CD14-positive monocyte (primary cell): ENCODE results near the gene AIFM3. TPM values are rescaled to one million over a fixed set of nuclear protein-coding genes. Genes with fewer than 3 reads are reported as not detected.

Experiments
- DNase-seq, 3 donors: peaks; one replicate each; pipeline ENCODE4 v3.0.0-alpha.2; 2011 to 2022
- H2AFZ ChIP-seq: 2 replicates; pipeline ENCODE4 v1.6.0; 2012; ENCODE audit warnings: mild to moderate bottlenecking, low read depth, low read length, inconsistent platforms; ENCODE audit not compliant: insufficient read depth, poor library complexity, severe bottlenecking
- H3K27ac ChIP-seq, 2 donors: 1 replicate in 1 of 2; 2 replicates in 1 of 2; pipeline ENCODE4 v1.5.1; 2012 to 2013; ENCODE audit warnings: low read length in 2 of 2, control low read depth in 1 of 2, inconsistent platforms in 1 of 2, low read depth in 1 of 2, mild to moderate bottlenecking in 1 of 2
- H3K27me3 ChIP-seq, 2 donors: one replicate each; pipeline versions ENCODE4 v1.6.0 to v1.6.1; 2011 to 2013; ENCODE audit warnings: low read length in 2 of 2; ENCODE audit not compliant: control insufficient read depth in 2 of 2, insufficient read depth in 2 of 2
- H3K36me3 ChIP-seq, 2 donors: replicated peaks in 1 of 2; 1 replicate in 1 of 2; 2 replicates in 1 of 2; pipeline versions ENCODE4 v1.5.1 to v1.6.1; 2012 to 2013; ENCODE audit warnings: low read length in 2 of 2, control low read depth in 1 of 2, inconsistent platforms in 1 of 2, mild to moderate bottlenecking in 1 of 2; ENCODE audit not compliant: insufficient read depth in 2 of 2, control insufficient read depth in 1 of 2
- H3K4me1 ChIP-seq, 2 donors: 1 replicate in 1 of 2; 2 replicates in 1 of 2; pipeline versions ENCODE4 v1.5.1 to v1.6.1; 2012 to 2013; ENCODE audit warnings: low read length in 2 of 2, control low read depth in 1 of 2, inconsistent platforms in 1 of 2, mild to moderate bottlenecking in 1 of 2, moderate library complexity in 1 of 2; ENCODE audit not compliant: insufficient read depth in 2 of 2, control insufficient read depth in 1 of 2
- H3K4me2 ChIP-seq: replicated peaks from 2 replicates; pipeline ENCODE3; 2012; ENCODE audit warnings: low read length, moderate library complexity, mild to moderate bottlenecking; ENCODE audit not compliant: poor library complexity, severe bottlenecking; ENCODE audit errors: extremely low read depth
- H3K4me3 ChIP-seq, 3 experiments: fragments of 200-600 bp in 1 of 3; sonication (generic) in 1 of 3; replicated peaks in 1 of 3; 1 replicate in 2 of 3; 2 replicates in 1 of 3; pipeline ENCODE4 v1.5.1; 2011 to 2013; ENCODE audit warnings: low read length in 3 of 3, mild to moderate bottlenecking in 3 of 3, control low read depth in 2 of 3, low read depth in 2 of 3, inconsistent platforms in 1 of 3, moderate library complexity in 1 of 3
- H3K79me2 ChIP-seq: 2 replicates; pipeline ENCODE4 v1.6.0; 2012; ENCODE audit warnings: mild to moderate bottlenecking, control low read depth, inconsistent platforms, low read length, moderate library complexity; ENCODE audit not compliant: insufficient read depth
- H3K9ac ChIP-seq: 2 replicates; pipeline ENCODE4 v1.6.0; 2017; ENCODE audit warnings: low read length, mild to moderate bottlenecking; ENCODE audit not compliant: insufficient read depth, poor library complexity, severe bottlenecking
- H3K9me3 ChIP-seq, 2 donors: replicated peaks in 1 of 2; 1 replicate in 1 of 2; 2 replicates in 1 of 2; pipeline versions ENCODE4 v1.5.1 to v1.6.1; 2012 to 2013; ENCODE audit warnings: low read length in 2 of 2, control low read depth in 1 of 2; ENCODE audit not compliant: control insufficient read depth in 1 of 2, insufficient read depth in 1 of 2
- H4K20me1 ChIP-seq: 2 replicates; pipeline ENCODE4 v1.6.0; 2012; ENCODE audit warnings: mild to moderate bottlenecking, low read length, control low read depth, moderate library complexity; ENCODE audit not compliant: insufficient read depth
- H3K27ac Mint-ChIP-seq, 7 donors: one replicate each; pipeline ENCODE4 v1.8.0; 2020; ENCODE audit warnings: mild to moderate bottlenecking in 7 of 7, mixed read lengths in 7 of 7, moderate library complexity in 6 of 7, inconsistent platforms in 2 of 7
- H3K27me3 Mint-ChIP-seq, 3 donors: one replicate each; pipeline ENCODE4 v1.8.0; 2021 to 2022; ENCODE audit warnings: low read depth in 3 of 3, mild to moderate bottlenecking in 3 of 3, mixed read lengths in 3 of 3, moderate library complexity in 3 of 3, inconsistent platforms in 1 of 3
- H3K36me3 Mint-ChIP-seq, 2 donors: one replicate each; pipeline ENCODE4 v1.8.0; 2020; ENCODE audit warnings: mixed read lengths in 2 of 2, inconsistent platforms in 1 of 2, mild to moderate bottlenecking in 1 of 2
- H3K4me1 Mint-ChIP-seq: one replicate; pipeline ENCODE4 v1.8.0; 2020; ENCODE audit warnings: mild to moderate bottlenecking, mixed read lengths
- H3K4me3 Mint-ChIP-seq, 2 donors: one replicate each; pipeline ENCODE4 v1.8.0; 2020; ENCODE audit warnings: mild to moderate bottlenecking in 2 of 2, mixed read lengths in 2 of 2, moderate library complexity in 1 of 2
- H3K9me3 Mint-ChIP-seq, 7 donors: one replicate each; pipeline ENCODE4 v1.8.0; 2020 to 2022; ENCODE audit warnings: mixed read lengths in 7 of 7, mild to moderate bottlenecking in 6 of 7, moderate library complexity in 6 of 7, inconsistent platforms in 2 of 7
- CTCF ChIP-seq: fragments of 200-600 bp; IDR thresholded peaks from one replicate; pipeline ENCODE4 v1.8.0; 2022; ENCODE audit warnings: antibody characterized with exemption, mild to moderate bottlenecking
- WGBS: methylation state at CpG from one replicate; pipeline ENCODE4 v1.1.5; 2013; ENCODE audit warnings: missing lambda C conversion rate; ENCODE audit not compliant: insufficient coverage; 5-methylcytosine and 5-hydroxymethylcytosine counted together
- intact Hi-C, 2 donors: fragments of 100-400 bp; cut with micrococcal nuclease; formaldehyde crosslinking; loops; one replicate each; pipeline versions ENCODE4 v1.15.0 to v1.15.1; 2023
- polyA plus RNA-seq, 3 donors: library from polyadenylated mRNA; depleted of rRNA in 1 of 3; unstranded in 2 of 3; stranded (reverse) in 1 of 3; fragments of 300-500 nt in 2 of 3; fragments of >200 nt in 1 of 3; fragmentation: Illumina TruSeq in 2 of 3; gene quantifications; 1 replicate in 2 of 3; 2 replicates in 1 of 3; pipeline ENCODE4 v1.2.3, GENCODE V29; 2012 to 2021

AIFM3 gene
- polyA plus RNA-seq, 3 donors = 2.1 to 40.9 (median 2.3) TPM

- no peaks in the 10 kb centered on the region for H3K36me3 ChIP-seq
- H2AFZ ChIP-seq = no peak overlapping the region
- peaks cover 0 to 3% of the 10 kb centered on the region in 2 donors for H3K27me3 ChIP-seq
- H3K9me3 ChIP-seq = peaks cover 9 to 10% of the 10 kb centered on the region in 2 donors
- intact Hi-C loops = no loop called here
- Mint-ChIP-seq H3K27me3 (peaks cover 8 to 11% (median 10%) of the 10 kb centered on the region in 3 donors), H3K4me3 (no peak overlapping the region), H3K36me3 (peaks cover 14 to 15% of the 10 kb centered on the region in 2 donors), H3K27ac (no peak overlapping the region), H3K9me3 (peaks cover 10 to 19% (median 14%) of the 10 kb centered on the region in 7 donors), H3K4me1 (peaks cover 34% of the 10 kb centered on the region)
- no peak overlapping the region for H3K9ac ChIP-seq
- H3K79me2 ChIP-seq = peaks cover 7% of the 10 kb centered on the region
- 86% methylated on average over 11 of the region's 17 CpGs for WGBS
- no peaks in the 10 kb centered on the region for H4K20me1 ChIP-seq
- peaks cover 34 to 47% of the 10 kb centered on the region in 2 donors for H3K4me1 ChIP-seq
- no peak overlapping the region for H3K4me2 ChIP-seq
- TF ChIP-seq CTCF = no peak
- H3K27ac ChIP-seq = no peak overlapping the region
- DNase-seq = no peak
- H3K4me3 ChIP-seq = no peak overlapping the region
Observed at GRCh38 chr22:20977516-20978170, 10.6 kb downstream of the AIFM3 start.

DNA sequence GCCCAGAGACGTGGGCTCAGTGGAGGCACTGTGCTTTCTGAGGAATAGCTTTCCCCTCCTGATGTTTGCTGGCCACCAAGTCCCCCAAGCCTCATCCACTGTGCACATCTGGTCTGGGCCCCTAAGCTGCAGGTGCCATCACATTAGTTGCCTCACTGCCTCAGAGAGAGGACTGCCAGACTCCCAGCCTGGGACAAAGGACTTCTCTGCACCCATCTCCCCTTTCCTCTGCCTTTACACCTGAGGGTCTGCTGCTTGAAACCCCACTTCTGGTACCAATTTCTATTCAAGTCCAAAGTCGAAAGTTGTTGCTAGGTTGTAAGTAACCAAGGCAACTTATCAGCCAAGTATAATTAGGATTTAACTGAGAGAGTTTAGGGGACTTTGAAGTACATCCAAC lies 11.4 kb downstream of the AIFM3 start:
- DNase-seq = no peak
- no peak overlapping the region for H3K27ac Mint-ChIP-seq
- Histone ChIP-seq H3K9me3 (peaks cover 9 to 10% of the 10 kb centered on the region in 2 donors), H3K4me3 (no peak overlapping the region), H4K20me1 (no peaks in the 10 kb centered on the region), H3K9ac (no peak overlapping the region), H3K4me1 (peaks cover 34 to 47% of the 10 kb centered on the region in 2 donors), H3K27me3 (peaks cover 0 to 3% of the 10 kb centered on the region in 2 donors), H3K79me2 (peaks cover 15% of the 10 kb centered on the region), H3K4me2 (no peak overlapping the region), H3K27ac (no peak overlapping the region), H3K36me3 (no peaks in the 10 kb centered on the region), H2AFZ (no peak overlapping the region)
- no peak overlapping the region for H3K4me3 Mint-ChIP-seq
- peaks cover 10 to 19% (median 14%) of the 10 kb centered on the region in 7 donors for H3K9me3 Mint-ChIP-seq
- TF ChIP-seq CTCF = no peak
- WGBS = 100% methylated on average over 1 of the region's 2 CpGs
- H3K36me3 Mint-ChIP-seq = peaks cover 14 to 15% of the 10 kb centered on the region in 2 donors
- intact Hi-C loops = no loop called here
- peaks cover 37% of the 10 kb centered on the region for H3K4me1 Mint-ChIP-seq
- H3K27me3 Mint-ChIP-seq = peaks cover 8 to 11% (median 10%) of the 10 kb centered on the region in 3 donors
